ENCODE measurements around the gene ZNF217.
"Not testable (repeated sequence)": the region's sequence is repeated elsewhere in the genome, so short reads cannot be mapped to it uniquely, and the experiment has no call there.

Gene ZNF217

DNA sequence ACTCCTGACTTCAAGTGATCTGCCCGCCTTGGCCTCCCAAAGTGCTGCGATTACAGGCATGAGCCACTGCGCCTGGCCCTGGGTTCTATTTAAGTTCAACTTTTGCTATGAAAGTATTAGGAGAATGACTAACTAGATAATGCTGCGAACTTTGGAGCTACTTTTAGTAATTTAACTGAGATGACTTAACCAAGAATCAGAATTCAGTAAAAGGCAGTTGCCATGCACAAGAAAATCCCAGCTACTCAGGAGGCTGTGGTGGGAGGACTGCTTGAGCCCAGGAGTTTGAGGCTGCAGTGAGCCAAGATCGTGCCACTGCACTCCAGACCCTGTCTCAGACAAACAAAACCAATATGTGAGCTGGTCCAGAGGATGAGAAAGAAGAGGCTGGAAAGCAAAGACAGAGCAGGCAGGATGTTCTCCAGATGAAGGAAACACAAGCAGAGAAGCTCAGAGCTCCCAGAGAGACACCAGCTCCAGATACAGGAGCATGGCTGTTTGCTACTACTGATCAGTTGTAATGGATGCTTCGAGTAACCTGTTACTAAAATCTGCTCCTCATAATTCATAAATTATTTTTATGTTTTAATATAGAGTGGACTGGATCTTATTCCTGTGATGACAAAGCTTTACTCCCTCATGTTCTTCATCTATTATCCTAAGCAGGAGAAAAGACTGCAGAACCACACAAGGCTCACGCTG is 23.9 kb downstream of the ZNF217 start:
- H3K9me3 ChIP-seq = no peaks in the 10 kb centered on the region
- no peaks in the 10 kb centered on the region for H3K4me1 ChIP-seq
- no peak for DNase-seq
- TF ChIP-seq, protein P1, sequence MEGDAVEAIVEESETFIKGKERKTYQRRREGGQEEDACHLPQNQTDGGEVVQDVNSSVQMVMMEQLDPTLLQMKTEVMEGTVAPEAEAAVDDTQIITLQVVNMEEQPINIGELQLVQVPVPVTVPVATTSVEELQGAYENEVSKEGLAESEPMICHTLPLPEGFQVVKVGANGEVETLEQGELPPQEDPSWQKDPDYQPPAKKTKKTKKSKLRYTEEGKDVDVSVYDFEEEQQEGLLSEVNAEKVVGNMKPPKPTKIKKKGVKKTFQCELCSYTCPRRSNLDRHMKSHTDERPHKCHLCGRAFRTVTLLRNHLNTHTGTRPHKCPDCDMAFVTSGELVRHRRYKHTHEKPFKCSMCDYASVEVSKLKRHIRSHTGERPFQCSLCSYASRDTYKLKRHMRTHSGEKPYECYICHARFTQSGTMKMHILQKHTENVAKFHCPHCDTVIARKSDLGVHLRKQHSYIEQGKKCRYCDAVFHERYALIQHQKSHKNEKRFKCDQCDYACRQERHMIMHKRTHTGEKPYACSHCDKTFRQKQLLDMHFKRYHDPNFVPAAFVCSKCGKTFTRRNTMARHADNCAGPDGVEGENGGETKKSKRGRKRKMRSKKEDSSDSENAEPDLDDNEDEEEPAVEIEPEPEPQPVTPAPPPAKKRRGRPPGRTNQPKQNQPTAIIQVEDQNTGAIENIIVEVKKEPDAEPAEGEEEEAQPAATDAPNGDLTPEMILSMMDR (IDR thresholded peaks at IDR 0.05; ENCODE audit: low read depth, low read length) = no peak
- no peaks in the 10 kb centered on the region for H3K27me3 ChIP-seq
- H3K4me3 ChIP-seq (ENCODE audit: low read depth, low read length) = no peak overlapping the region
- peaks cover 71% of the 10 kb centered on the region for H3K36me3 ChIP-seq

DNA sequence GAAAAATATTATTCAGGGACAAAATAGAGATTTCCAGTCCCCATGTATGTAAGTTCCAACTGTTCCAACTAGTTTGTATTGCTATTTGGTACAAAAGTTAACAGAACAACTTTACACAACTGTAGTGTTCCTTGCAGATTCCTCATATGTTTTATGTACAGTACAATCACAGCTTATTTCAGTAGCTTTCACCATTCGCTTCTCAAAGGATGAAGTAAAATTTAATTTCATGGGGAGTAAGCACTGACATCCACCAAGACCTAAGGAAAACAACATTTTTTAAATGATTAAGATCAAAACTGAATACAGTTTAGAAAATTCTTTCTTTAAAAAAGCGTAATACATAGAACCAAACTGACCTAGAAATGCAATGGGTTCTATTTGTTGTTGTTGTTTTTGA is 24.6 kb downstream of the ZNF217 start:
- Histone ChIP-seq H3K4me3 (ENCODE audit: low read depth, low read length) (no peak overlapping the region), H3K9me3 (no peaks in the 10 kb centered on the region), H3K4me1 (no peaks in the 10 kb centered on the region), H3K27me3 (no peaks in the 10 kb centered on the region), H3K36me3 (peaks cover 64% of the 10 kb centered on the region)
- DNase-seq = no peak
- TF ChIP-seq, protein P1 (IDR thresholded peaks at IDR 0.05; ENCODE audit: low read depth, low read length) = no peak

DNA sequence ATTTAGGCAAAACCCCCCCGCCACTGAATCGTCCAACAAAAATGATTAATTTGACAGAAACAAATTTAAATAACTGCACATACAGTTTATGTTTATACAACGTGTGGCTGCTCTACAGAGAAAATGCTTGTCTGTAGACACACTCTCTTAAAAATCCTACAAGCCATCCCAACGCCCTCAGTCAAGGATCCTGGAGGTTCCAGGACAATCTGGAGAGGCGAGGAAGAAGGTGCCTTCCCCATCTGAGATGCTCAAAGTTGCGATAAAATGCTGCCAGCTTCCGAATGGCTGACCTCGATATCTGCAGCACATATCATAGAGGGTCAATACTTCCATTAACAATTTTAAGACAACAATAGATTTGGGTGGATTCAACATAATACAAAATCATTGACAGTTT is 25.3 kb downstream of the ZNF217 start:
- H3K27me3 ChIP-seq = no peaks in the 10 kb centered on the region
- no peak for DNase-seq
- H3K4me3 ChIP-seq (ENCODE audit: low read depth, low read length) = no peak overlapping the region
- no peaks in the 10 kb centered on the region for H3K4me1 ChIP-seq
- peaks cover 57% of the 10 kb centered on the region for H3K36me3 ChIP-seq
- H3K9me3 ChIP-seq = no peaks in the 10 kb centered on the region
- TF ChIP-seq, protein P1 (IDR thresholded peaks at IDR 0.05; ENCODE audit: low read depth, low read length) = no peak

DNA sequence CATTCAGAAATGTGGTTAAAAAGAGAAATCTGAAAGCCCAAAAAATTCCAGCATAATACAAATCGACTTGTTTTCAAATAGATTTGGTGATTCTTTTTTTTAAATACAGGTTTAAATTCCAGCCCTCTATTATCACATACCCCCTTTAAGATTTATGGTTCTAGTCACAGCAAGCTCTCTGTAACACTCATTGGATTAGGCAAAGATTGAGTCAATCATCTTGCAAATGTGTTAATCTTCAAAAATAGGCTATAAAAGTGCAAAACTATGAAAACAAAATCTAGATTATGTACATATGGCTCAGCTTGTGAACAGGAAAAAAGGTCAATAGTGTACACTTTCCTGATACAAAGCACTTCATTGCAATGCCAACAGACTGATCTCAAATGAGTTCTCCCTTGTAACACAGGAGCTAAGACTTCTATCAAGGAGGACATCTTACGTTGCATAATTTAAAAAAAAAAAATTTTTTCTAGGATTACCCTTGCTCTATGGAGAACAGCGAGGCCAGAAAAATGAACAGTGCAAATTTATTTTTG is 26.2 kb downstream of the ZNF217 start:
- Histone ChIP-seq H3K4me1 (no peaks in the 10 kb centered on the region), H3K4me3 (ENCODE audit: low read depth, low read length) (no peak overlapping the region), H3K36me3 (peaks cover 52% of the 10 kb centered on the region), H3K9me3 (no peaks in the 10 kb centered on the region), H3K27me3 (no peaks in the 10 kb centered on the region)
- TF ChIP-seq, protein P1 (IDR thresholded peaks at IDR 0.05; ENCODE audit: low read depth, low read length) = no peak
- DNase-seq = no peak

DNA sequence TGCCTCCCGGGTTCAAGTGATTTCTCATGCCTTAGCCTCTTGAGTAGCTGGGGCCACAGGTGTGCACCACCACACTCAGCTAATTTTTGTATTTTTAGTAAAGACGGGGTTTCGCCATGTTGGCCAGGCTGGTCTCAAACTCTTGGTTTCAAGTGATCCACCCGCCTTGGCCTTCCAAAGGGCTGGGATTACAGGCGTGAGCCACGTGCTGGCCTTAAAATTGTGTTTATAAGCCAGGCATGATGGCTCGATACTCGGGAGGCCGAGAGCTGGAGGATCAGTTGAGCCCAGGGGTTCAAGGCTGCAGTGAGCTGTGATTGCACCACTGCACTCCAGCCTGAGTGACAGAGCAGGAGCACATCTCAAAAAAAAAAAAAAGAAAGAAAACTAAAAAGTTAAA is 27.0 kb downstream of the ZNF217 start:
- not testable (repeated sequence) for H3K4me1 ChIP-seq; H3K9me3 ChIP-seq; H3K27me3 ChIP-seq; H3K4me3 ChIP-seq (ENCODE audit: low read depth, low read length); DNase-seq
- peaks cover 44% of the 10 kb centered on the region for H3K36me3 ChIP-seq

DNA sequence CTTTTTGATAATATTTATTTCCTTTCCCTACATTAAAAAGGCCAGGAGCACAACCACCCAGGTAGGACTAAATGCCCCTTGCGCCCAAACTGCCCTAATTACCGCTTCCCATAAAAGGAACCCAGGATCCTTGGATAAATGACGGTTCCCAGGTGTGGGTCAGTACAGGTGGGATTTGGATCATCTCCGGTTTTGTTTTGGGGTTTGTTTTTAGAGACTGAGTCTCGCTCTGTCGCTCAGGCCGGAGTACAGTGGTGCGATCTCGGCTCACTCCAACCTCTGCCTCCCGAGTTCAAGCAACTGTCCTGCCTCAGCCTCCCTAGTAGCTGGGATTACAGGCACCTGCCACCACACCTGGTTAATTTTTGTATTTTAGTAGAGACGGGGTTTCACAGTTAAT is 28.4 kb downstream of the ZNF217 start:
- Histone ChIP-seq H3K36me3 (peaks cover 32% of the 10 kb centered on the region), H3K4me1 (no peaks in the 10 kb centered on the region), H3K4me3 (ENCODE audit: low read depth, low read length) (no peak overlapping the region), H3K9me3 (no peaks in the 10 kb centered on the region), H3K27me3 (no peaks in the 10 kb centered on the region)
- TF ChIP-seq, protein P1 (IDR thresholded peaks at IDR 0.05; ENCODE audit: low read depth, low read length) = no peak
- no peak for DNase-seq

DNA sequence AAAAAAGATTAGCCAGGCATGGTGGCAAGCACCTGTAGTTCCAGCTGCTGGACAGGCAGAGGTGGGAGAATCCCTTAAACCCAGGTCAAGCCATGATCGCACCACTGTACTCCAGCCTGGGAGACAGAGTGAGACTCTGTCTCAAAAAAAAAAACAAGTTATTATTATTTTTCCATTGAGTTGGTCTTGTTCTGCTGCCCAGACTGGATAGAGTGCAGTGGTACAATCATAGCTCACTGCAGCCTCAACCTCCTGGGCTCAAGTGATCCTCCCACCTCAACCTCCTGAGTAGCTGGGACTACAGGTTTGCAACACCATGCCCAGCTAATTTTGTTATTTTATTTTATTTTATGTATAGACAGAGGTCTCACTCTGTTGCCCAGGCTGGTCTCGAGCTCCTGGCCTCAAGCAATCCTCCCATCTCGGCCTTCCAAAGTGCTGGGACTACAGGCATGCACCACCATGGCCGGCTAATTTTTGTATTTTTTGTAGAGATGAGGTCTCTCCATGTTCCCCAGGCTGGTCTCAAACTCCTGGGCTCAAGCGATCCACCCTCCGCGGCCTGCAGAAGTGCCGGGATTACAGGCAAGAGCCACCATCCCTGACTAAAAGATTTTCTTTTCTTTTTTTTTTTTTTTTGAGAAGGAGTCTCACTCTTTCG is 31.4 kb downstream of the ZNF217 start:
- H3K36me3 ChIP-seq; H3K4me3 ChIP-seq (ENCODE audit: low read depth, low read length); DNase-seq; H3K4me1 ChIP-seq; H3K9me3 ChIP-seq; H3K27me3 ChIP-seq: not testable (repeated sequence)

Measured in BE2C (cell line).